ENCODE results near the gene LRRTM4.
"Not testable (repeated sequence)": the region's sequence is repeated elsewhere in the genome, so short reads cannot be mapped to it uniquely, and the experiment has no call there.

The LRRTM4 gene

DNA sequence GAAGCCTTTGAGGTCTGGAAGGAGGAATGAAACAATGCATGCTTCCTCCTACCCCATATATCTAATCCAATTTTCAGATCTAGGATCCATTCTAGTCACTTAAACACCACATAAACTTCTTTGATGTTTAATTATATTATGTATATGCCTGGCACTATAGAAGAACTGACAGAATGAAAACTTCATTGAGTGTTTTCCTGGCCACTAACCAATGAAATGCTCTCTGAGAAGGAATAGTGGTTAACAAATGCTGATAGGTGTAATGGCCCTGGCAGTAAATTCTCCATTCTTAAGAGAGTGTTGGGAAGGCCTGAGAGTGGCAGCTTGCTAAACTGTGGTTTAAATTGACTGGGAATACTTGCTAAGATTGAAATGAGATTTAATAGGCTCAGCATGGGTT is 710.0 kb downstream of the LRRTM4 start:
- TF ChIP-seq, protein P1, sequence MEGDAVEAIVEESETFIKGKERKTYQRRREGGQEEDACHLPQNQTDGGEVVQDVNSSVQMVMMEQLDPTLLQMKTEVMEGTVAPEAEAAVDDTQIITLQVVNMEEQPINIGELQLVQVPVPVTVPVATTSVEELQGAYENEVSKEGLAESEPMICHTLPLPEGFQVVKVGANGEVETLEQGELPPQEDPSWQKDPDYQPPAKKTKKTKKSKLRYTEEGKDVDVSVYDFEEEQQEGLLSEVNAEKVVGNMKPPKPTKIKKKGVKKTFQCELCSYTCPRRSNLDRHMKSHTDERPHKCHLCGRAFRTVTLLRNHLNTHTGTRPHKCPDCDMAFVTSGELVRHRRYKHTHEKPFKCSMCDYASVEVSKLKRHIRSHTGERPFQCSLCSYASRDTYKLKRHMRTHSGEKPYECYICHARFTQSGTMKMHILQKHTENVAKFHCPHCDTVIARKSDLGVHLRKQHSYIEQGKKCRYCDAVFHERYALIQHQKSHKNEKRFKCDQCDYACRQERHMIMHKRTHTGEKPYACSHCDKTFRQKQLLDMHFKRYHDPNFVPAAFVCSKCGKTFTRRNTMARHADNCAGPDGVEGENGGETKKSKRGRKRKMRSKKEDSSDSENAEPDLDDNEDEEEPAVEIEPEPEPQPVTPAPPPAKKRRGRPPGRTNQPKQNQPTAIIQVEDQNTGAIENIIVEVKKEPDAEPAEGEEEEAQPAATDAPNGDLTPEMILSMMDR (conservative IDR thresholded peaks at IDR 0.05; ENCODE audit: low read length), result no peak
- H3K4me3 ChIP-seq (ENCODE audit: low read length), result no peak overlapping the region
- DNase-seq (ENCODE audit: low read depth), result no peak

DNA sequence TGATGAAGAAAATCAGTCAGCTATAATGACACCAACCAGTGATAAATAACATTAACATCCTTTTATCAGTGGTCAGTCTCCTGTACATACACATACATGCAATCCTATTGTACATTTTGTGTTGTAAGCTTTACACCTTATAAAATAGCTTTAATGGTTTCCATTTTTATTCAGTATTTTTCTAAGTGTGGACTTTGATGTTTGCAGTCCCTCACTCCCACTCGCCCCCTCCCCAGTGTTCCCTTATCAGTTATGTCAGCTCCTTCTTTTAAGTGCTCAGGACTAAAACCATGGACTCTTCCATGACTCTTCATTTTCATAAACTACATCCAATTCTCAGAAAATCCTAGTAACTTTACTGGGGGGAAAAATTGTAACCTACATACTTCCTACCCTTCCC is 713.0 kb downstream of the LRRTM4 start:
- no peak for DNase-seq (ENCODE audit: low read depth)
- no peak overlapping the region for H3K4me3 ChIP-seq (ENCODE audit: low read length)
- TF ChIP-seq, protein P1 (conservative IDR thresholded peaks at IDR 0.05; ENCODE audit: low read length), result no peak

DNA sequence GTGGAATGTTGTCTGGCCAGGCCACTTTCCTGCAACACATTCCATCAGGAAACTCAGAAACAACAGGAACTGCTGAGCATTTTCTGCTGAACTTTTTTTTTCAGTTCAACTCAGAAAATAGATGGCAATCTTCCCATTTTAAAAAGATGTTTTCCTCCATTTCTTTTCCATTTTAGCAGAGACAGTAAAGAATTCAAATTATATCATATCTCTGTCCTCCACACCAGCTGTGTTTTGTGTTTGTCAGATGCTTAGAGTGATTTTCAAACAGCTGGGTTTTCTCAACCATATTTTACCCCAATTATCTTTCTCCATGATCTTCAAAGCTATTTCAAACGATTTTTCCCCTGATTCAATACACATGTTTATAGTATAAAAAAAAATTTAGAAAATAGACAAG is 713.4 kb downstream of the LRRTM4 start:
- TF ChIP-seq, protein P1 (conservative IDR thresholded peaks at IDR 0.05; ENCODE audit: low read length), result no peak
- no peak for DNase-seq (ENCODE audit: low read depth)
- no peak overlapping the region for H3K4me3 ChIP-seq (ENCODE audit: low read length)

DNA sequence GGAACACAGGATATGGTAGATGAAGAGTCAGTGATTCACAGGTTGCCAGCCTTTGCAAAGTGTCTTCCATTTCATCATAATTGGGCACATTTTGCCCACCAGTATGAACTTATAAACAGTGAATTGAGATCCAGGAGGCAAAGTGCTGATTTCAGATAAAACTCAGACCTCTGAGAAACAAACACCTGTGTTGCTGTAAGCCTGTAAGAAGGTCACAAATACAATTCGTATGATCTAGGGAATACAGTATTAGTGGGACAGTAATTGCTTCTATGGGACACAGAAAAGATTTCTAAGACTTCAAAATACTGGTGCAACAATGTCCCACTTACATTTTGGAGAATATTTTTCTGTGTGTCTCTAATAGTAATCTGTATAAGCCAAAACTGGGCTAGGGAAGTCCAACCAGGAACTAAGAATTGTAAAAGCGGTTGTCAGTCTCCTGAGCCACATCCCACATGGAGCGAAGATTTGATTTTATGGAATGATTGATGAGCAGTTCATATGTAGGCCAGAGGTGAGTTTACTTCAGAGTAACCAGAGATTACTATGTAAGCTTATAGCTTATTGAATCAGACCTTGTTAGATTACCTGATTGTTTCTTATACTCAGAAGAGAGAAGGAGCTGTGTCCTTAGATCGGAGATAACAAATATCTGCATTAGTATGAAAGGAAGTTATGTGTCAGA is 728.4 kb downstream of the LRRTM4 start:
- H3K4me3 ChIP-seq (ENCODE audit: low read length), result no peak overlapping the region
- no peak for DNase-seq (ENCODE audit: low read depth)
- TF ChIP-seq, protein P1 (conservative IDR thresholded peaks at IDR 0.05; ENCODE audit: low read length), result no peak

DNA sequence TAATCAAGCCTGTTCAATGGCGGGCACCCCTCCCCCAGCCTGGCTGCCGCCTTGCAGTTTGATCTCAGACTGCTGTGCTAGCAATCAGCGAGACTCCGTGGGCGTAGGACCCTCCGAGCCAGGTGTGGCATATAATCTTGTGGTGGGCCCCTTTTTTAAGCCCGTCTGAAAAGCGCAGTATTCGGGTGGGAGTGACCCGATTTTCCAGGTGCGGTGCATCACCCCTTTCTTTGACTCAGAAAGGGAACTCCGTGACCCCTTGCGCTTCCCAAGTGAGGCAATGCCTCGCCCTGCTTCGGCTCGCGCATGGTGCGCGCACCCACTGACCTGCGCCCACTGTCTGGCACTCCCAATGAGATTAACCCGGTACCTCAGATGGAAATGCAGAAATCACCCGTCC is 740.9 kb downstream of the LRRTM4 start:
- H3K4me3 ChIP-seq (ENCODE audit: low read length); DNase-seq (ENCODE audit: low read depth): not testable (repeated sequence)

DNA sequence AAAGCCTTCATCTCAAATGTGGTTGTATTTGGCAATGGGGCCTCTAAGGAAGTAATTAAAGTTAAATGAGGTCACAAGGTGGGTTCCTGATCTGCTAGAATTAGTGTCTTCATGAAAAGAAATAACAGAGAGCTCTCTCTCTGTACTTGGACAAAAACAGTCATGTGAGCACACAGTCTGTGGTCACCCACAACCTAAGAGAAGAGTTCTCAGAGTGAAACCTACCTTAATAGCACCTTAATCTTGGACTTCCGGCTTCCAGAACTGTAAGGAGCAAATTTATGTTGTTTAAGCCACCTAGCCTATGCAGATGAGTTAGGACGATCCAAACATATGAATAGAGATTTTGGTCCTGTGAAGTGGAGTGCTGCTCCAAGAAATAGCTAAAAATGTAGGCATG is 758.9 kb downstream of the LRRTM4 start:
- TF ChIP-seq, protein P1 (conservative IDR thresholded peaks at IDR 0.05; ENCODE audit: low read length), result no peak
- no peak overlapping the region for H3K4me3 ChIP-seq (ENCODE audit: low read length)
- no peak for DNase-seq (ENCODE audit: low read depth)

DNA sequence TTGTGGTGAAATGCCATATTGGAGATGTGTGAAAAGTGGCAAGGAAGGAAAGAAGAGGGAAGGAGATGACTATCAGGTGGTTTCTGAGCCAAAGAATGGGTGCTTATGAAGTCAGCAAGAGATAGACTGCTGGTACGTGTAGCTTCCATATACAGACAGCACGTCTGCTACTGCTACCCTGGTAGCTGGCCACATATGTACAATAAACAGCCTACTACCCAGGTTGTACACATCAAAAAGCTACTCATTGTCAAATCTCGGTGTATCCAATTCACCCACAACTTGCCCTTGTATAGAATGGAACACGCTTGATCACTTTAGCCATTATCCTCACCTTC is 761.8 kb downstream of the LRRTM4 start:
- DNase-seq (ENCODE audit: low read depth), result no peak
- no peak overlapping the region for H3K4me3 ChIP-seq (ENCODE audit: low read length)
- TF ChIP-seq, protein P1 (conservative IDR thresholded peaks at IDR 0.05; ENCODE audit: low read length), result no peak
